ENCODE measurements around the gene CRHR1.

The CRHR1 gene

GRCh38 chr17:45809499-45809898 lies 25.4 kb downstream of the CRHR1 start:
- H3K4me3 ChIP-seq (ENCODE audit: low read depth, low read length), result no peak overlapping the region
- no peak for DNase-seq (ENCODE audit: low read depth)
- TF ChIP-seq CTCF (IDR thresholded peaks at IDR 0.05; ENCODE audit: low read depth, low read length, missing control alignments), result no peak

- H3K4me3 ChIP-seq (ENCODE audit: low read depth, low read length), result no peak overlapping the region
- no peak for TF ChIP-seq CTCF (IDR thresholded peaks at IDR 0.05; ENCODE audit: low read depth, low read length, missing control alignments)
- no peak for DNase-seq (ENCODE audit: low read depth)
Observed at GRCh38 chr17:45812102-45812501, 28.0 kb downstream of the CRHR1 start.

GRCh38 chr17:45813048-45813725 lies 29.1 kb downstream of the CRHR1 start:
- no peak for TF ChIP-seq CTCF (IDR thresholded peaks at IDR 0.05; ENCODE audit: low read depth, low read length, missing control alignments)
- no peak overlapping the region for H3K4me3 ChIP-seq (ENCODE audit: low read depth, low read length)
- DNase-seq (ENCODE audit: low read depth), result no peak

GRCh38 chr17:45814622-45815606 lies 30.8 kb downstream of the CRHR1 start:
- no peak for DNase-seq (ENCODE audit: low read depth)
- TF ChIP-seq CTCF (IDR thresholded peaks at IDR 0.05; ENCODE audit: low read depth, low read length, missing control alignments), result no peak
- no peak overlapping the region for H3K4me3 ChIP-seq (ENCODE audit: low read depth, low read length)

GRCh38 chr17:45815752-45816151 lies 31.6 kb downstream of the CRHR1 start:
- H3K4me3 ChIP-seq (ENCODE audit: low read depth, low read length), result no peak overlapping the region
- no peak for TF ChIP-seq CTCF (IDR thresholded peaks at IDR 0.05; ENCODE audit: low read depth, low read length, missing control alignments)
- DNase-seq (ENCODE audit: low read depth), result no peak

GRCh38 chr17:45818041-45818440 lies 33.9 kb downstream of the CRHR1 start:
- DNase-seq (ENCODE audit: low read depth), result no peak
- TF ChIP-seq CTCF (IDR thresholded peaks at IDR 0.05; ENCODE audit: low read depth, low read length, missing control alignments), result no peak
- no peak overlapping the region for H3K4me3 ChIP-seq (ENCODE audit: low read depth, low read length)

Data from GM12864 (cell line).